Measurements from ENCODE around the gene TUBGCP6.

DNA sequence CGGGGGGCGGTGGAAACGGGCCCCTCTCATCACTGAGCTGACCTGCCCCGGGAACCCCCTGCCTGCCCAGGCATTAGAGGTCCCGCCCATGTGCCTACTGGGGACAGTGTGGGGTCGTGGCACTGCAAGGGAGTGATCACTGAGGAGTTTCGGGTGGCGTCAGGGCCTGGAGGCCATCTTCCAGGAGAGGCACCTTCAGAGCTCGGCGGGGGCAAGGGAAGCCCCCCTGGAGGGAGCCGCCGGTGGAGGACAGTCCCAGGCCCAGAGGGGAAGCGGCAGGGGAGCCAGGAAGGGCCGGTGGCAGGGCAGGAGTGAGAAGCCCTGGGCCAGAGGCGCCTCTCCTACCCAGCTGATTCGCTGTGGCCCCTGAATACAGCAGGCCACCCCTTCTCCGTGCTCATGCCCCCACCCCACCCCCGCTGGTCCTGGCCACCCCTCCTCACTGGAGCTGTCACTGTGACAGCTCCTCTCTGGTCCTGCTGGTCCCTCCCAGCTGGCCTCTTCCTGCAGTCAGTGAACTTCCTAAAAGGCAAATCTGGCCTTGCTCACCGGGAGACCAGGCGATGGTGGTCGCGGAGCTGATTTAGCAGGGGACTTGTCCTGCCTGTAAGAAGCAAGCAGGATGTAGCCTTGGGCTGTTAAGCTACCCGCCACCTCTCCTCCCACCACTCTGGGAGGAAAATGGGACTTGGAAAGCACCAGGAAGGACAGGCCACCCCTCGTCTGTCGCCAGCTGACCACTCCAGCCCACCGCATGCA, 27.4 kb upstream of the TUBGCP6 start:
- TF ChIP-seq POLR2AphosphoS5 (IDR thresholded peaks at IDR 0.05) (no peak), POLR2A (IDR thresholded peaks at IDR 0.05) (no peak), EP300 (IDR thresholded peaks at IDR 0.05) (no peak)
- TF ChIP-seq, protein P1, sequence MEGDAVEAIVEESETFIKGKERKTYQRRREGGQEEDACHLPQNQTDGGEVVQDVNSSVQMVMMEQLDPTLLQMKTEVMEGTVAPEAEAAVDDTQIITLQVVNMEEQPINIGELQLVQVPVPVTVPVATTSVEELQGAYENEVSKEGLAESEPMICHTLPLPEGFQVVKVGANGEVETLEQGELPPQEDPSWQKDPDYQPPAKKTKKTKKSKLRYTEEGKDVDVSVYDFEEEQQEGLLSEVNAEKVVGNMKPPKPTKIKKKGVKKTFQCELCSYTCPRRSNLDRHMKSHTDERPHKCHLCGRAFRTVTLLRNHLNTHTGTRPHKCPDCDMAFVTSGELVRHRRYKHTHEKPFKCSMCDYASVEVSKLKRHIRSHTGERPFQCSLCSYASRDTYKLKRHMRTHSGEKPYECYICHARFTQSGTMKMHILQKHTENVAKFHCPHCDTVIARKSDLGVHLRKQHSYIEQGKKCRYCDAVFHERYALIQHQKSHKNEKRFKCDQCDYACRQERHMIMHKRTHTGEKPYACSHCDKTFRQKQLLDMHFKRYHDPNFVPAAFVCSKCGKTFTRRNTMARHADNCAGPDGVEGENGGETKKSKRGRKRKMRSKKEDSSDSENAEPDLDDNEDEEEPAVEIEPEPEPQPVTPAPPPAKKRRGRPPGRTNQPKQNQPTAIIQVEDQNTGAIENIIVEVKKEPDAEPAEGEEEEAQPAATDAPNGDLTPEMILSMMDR (IDR thresholded peaks at IDR 0.05): peak in 1 of 7 experiments; percentile 4

Data from stomach (tissue), 4 donors.